Measurements from ENCODE around the gene TRPM3.

Gene TRPM3

GRCh38 chr9:70823284-70823683, 298.1 kb downstream of the TRPM3 start:
- DNase-seq (ENCODE audit: low spot score), result no peak

DNA sequence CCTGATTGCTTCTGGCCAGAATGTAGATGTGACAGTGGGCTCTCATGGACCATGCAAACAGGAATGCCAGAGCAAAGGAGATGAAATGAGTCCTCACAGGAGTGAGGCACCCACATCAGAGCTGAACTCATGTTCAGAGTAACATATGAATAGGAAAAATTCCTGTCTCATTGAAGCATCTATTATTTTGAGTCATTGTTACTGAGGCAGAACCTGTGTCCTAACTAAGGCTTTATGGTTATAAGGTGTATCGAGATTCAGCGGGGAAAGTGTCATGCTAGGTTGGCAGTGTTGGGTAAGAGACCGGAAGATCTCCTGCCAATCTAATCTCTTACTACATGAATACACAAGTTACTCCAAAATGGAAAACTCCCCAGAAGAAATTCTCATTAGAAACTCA, 304.1 kb downstream of the TRPM3 start:
- DNase-seq (ENCODE audit: low spot score), result no peak

- DNase-seq (ENCODE audit: low spot score), result no peak
Observed at GRCh38 chr9:70816891-70817290, 304.5 kb downstream of the TRPM3 start.

GRCh38 chr9:70816316-70816715, 305.1 kb downstream of the TRPM3 start:
- DNase-seq (ENCODE audit: low spot score), result no peak

- DNase-seq (ENCODE audit: low spot score), result no peak
Observed at GRCh38 chr9:70814597-70814996, 306.8 kb downstream of the TRPM3 start.

DNA sequence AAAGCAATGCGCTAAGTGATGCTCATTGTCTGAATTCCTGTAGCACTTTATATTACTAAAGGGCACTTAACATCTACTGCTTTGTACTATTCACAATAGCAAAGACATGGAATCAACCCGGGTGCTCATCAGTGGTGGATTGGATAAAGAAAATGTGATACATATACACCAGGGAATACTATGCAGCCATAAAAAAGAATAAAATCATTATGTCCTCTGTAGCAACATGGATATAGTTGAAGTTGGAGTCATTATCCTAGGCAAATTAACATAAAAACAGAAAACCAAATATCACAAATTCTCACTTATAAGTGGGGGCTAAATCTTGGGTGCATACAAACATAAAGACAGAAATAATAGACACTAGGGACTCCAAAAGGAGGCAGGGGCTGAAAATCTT, 308.3 kb downstream of the TRPM3 start:
- no peak for DNase-seq (ENCODE audit: low spot score)

- DNase-seq (ENCODE audit: low spot score), result no peak
Observed at GRCh38 chr9:70811638-70812037, 309.8 kb downstream of the TRPM3 start.

- no peak for DNase-seq (ENCODE audit: low spot score)
Observed at GRCh38 chr9:70806875-70807274, 314.5 kb downstream of the TRPM3 start.

DNA sequence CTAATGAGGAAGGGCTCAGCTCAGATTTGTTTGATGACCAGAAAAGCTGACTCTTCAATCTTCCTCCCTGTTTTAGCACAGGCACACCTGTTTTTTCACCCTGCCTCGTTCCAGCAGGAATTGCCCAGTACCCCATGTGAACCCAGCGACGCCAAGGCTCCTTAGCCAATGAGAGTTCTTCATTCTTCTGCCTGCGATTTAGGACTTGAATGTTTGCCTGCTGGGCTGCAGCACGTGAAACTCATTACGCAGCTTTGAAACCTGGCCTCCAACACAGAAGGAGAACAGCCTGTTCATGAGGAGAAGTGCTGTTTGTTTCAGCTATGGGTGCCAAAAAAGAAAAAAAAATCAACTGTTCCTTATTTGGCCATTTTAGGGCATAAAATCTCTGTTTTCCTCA, 315.5 kb downstream of the TRPM3 start:
- DNase-seq (ENCODE audit: low spot score), result no peak

GRCh38 chr9:70802758-70803436, 318.5 kb downstream of the TRPM3 start:
- no peak for DNase-seq (ENCODE audit: low spot score)

GRCh38 chr9:70802206-70802605, 319.2 kb downstream of the TRPM3 start:
- no peak for DNase-seq (ENCODE audit: low spot score)

DNA sequence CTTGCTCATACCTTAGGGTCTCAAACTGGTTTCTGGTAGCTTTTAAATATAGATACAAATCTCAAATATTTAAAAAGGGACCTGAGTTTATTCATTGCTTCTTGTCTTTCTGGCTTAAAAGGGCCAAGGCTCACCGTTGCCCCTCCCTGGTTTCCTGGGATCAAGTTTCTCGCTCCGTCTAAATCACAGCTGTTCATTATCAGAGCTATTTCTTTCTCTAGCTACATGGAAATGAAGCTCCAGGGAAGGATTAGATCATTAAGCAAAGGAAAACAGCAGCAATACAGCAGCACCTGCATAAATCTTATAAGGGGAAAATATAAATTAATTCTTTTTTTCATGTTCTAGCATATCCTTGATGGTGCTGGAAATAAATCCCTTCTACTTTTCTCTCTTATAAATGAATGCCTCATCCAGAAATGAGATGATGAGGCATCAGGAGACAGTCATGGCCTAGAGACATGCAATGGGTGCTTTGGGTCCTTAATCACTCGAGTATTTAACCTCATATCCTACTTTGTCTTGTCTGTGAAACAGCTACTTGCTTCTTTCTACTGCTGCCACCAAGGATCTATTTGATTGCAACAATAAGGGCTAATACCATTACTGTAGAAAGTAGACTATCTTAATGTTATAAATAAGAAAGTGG, 320.1 kb downstream of the TRPM3 start:
- DNase-seq (ENCODE audit: low spot score), result no peak

DNA sequence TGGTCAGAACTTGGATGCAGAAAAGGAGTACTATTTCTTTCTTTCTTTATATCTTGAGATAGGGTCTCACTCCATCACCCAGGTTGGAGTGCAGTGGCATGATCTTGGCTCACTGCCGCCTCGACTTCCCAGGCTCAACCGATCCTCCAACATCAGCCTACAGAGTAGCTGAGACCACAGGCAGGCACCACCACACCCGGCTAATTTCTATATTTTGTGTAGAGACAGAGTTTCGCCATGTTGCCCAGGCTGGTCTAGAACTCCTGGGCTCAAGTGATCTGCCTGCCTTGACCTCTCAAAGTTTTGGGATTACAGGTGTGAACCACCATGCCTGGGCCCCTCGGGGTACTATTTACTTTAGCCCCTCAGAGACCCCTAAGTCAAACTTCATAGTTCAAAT, 323.4 kb downstream of the TRPM3 start:
- no peak for DNase-seq (ENCODE audit: low spot score)

GRCh38 chr9:70795841-70796240, 325.6 kb downstream of the TRPM3 start:
- DNase-seq (ENCODE audit: low spot score), result no peak

- DNase-seq (ENCODE audit: low spot score), result no peak
Observed at GRCh38 chr9:70792796-70793195, 328.6 kb downstream of the TRPM3 start.

DNA sequence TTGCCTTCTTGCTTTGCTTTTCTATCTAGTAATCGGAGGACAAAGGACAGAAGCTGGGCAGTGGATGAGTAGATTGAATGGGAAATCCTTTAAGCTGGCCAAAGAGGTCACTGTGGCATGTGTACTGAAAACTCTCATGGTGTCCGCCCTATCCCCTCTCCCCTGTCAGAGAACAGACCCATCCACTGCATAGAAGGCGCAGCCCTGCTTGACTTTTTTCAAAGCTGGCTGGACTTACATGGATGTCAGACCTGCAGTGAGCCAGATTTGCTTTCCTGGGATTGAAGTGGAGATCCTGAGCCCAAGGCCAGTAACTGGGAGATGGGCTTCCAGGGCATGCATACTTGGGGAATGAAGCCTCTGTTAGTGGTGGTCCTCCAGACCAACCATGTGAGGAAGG, 329.5 kb downstream of the TRPM3 start:
- no peak for DNase-seq (ENCODE audit: low spot score)

GRCh38 chr9:70789086-70789485, 332.3 kb downstream of the TRPM3 start:
- no peak for DNase-seq (ENCODE audit: low spot score)

DNA sequence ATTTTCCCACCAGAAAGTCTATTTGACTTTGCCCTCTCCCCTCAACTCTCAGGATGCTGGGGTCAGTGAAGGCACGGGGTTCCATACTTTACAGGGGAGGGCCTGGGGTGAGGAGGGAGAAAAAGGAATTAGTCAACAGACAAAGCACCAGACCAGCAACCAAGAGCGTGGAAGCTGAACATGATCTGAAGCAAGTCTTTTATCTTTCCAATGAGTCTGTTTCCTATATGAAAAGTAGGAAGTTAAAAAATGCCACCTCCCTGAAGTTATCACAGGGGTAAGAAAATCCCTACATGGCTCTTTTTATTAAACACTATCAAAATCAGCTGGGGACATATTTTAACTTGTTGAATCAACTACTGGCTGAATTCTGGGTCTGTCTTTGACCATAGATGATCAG, 337.0 kb downstream of the TRPM3 start:
- DNase-seq (ENCODE audit: low spot score), result no peak

- DNase-seq (ENCODE audit: low spot score), result no peak
Observed at GRCh38 chr9:70778568-70778967, 342.9 kb downstream of the TRPM3 start.

DNA sequence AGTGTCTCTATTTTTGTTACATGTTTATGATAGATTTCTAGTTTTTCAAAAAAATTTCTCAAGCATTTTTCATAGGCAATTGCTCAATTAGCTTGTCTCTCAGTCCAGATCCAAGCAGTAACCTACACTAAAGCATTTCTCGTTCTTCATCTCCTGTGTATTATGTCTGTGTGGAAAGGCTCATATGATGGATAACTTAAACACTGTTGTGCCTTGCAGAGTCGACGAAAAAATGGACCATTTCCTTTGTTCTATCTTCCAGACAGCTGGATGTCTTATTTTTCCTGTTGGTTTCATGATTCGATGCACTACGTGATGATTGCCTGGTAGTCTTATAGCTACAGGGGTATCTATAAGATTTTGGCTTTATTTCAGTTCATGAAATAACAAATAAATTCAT, 347.8 kb downstream of the TRPM3 start:
- DNase-seq (ENCODE audit: low spot score), result no peak

DNA sequence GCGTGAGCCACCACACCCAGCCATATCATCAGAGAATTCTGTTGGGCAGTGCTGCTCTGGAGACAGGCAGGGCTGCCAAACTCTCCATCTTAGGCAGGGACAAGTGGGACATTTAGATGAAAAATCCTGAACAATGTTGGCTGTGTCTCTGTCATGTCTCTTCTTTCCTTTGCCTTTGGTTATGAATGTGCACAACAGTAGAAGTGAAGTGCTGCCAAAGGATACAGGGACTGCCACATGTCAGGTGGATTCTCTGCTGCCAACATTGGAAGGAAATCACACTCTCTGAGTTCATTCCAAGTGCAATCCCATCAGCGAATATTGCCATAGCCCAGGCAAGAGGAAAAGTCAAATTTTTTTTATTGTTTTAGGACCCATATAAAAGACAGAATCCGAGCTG, 348.8 kb downstream of the TRPM3 start:
- DNase-seq (ENCODE audit: low spot score), result no peak

DNA sequence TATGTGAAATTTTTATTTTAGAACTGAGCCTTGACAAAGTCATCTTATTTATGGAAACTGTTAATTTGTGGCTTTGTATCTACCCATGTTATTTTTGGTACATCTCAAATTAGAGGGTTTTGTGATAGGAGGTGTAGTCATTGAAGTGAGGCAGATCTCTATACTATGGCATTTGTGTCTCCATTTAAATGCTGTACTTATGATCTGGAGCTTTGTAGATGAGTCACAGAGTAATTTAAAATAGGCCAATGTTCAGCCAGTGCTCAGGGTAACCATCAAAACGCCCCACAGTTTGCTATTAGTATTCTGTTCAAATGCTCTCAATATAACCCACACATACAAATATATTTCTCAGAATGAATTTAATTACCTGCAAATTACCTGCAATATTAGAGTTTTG, 355.5 kb downstream of the TRPM3 start:
- DNase-seq (ENCODE audit: low spot score), result no peak

DNA sequence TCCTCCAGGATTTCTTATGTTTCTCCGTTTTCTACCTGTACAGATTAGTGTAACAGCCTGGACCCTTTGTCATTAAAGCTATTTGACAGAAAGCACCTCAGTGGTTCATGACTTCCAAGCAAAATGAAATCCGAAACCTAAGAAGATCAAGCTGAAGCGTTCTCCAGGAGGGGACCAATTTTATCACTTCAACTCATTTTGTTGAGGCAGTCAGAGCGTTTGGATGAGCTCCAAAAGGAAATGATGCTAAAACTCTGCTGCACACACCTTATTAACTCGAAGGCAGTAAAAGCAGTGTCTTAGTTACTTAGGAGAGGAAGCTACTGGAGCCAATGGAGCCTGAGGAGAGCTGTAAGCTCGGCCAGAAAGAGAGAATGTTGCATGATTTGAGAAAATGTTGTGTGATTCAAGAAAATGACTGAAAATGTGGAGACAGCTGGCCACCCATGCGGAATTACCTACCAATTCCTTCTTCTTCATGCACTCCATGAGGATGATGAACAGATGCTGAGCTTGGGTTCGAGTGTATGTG, 360.2 kb downstream of the TRPM3 start:
- no peak for DNase-seq (ENCODE audit: low spot score)

DNA sequence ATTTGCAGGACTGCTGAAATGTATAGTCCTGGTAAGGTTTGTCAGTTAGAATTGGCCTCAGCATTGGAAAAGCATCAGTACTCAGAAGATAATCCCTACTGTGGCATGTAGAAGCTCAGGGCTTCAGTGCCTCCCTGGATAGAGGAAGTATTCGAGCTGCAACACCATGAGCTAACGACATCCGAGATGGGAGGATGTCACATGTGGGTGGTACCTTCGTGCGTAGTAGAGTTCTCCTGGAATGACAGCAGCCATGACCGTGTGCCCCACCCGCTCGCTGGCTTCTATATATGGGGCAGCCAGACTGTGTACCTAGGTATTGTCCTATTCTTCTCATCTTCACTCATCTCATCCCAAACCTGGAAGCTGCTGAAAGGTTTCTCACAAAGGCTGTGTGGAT, 361.2 kb downstream of the TRPM3 start:
- no peak for DNase-seq (ENCODE audit: low spot score)

All from CD4-positive, alpha-beta T cell treated with Interleukin-15 for 4 hours (primary cell).